CD14-positive monocyte (primary cell): ENCODE data around the gene RIPOR3. TPM values are rescaled to one million over a fixed set of nuclear protein-coding genes. Genes with fewer than 3 reads are reported as not detected.

Experiments used
- DNase-seq, 3 donors: peaks; one replicate each; pipeline ENCODE4 v3.0.0-alpha.2; 2011 to 2022
- H2AFZ ChIP-seq: 2 replicates; pipeline ENCODE4 v1.6.0; 2012; ENCODE audit warnings: mild to moderate bottlenecking, low read depth, low read length, inconsistent platforms; ENCODE audit not compliant: insufficient read depth, poor library complexity, severe bottlenecking
- H3K27ac ChIP-seq, 2 donors: 1 replicate in 1 of 2; 2 replicates in 1 of 2; pipeline ENCODE4 v1.5.1; 2012 to 2013; ENCODE audit warnings: low read length in 2 of 2, control low read depth in 1 of 2, inconsistent platforms in 1 of 2, low read depth in 1 of 2, mild to moderate bottlenecking in 1 of 2
- H3K27me3 ChIP-seq, 2 donors: one replicate each; pipeline versions ENCODE4 v1.6.0 to v1.6.1; 2011 to 2013; ENCODE audit warnings: low read length in 2 of 2; ENCODE audit not compliant: control insufficient read depth in 2 of 2, insufficient read depth in 2 of 2
- H3K36me3 ChIP-seq, 2 donors: replicated peaks in 1 of 2; 1 replicate in 1 of 2; 2 replicates in 1 of 2; pipeline versions ENCODE4 v1.5.1 to v1.6.1; 2012 to 2013; ENCODE audit warnings: low read length in 2 of 2, control low read depth in 1 of 2, inconsistent platforms in 1 of 2, mild to moderate bottlenecking in 1 of 2; ENCODE audit not compliant: insufficient read depth in 2 of 2, control insufficient read depth in 1 of 2
- H3K4me1 ChIP-seq, 2 donors: 1 replicate in 1 of 2; 2 replicates in 1 of 2; pipeline versions ENCODE4 v1.5.1 to v1.6.1; 2012 to 2013; ENCODE audit warnings: low read length in 2 of 2, control low read depth in 1 of 2, inconsistent platforms in 1 of 2, mild to moderate bottlenecking in 1 of 2, moderate library complexity in 1 of 2; ENCODE audit not compliant: insufficient read depth in 2 of 2, control insufficient read depth in 1 of 2
- H3K4me2 ChIP-seq: replicated peaks from 2 replicates; pipeline ENCODE3; 2012; ENCODE audit warnings: low read length, moderate library complexity, mild to moderate bottlenecking; ENCODE audit not compliant: poor library complexity, severe bottlenecking; ENCODE audit errors: extremely low read depth
- H3K4me3 ChIP-seq, 3 experiments: fragments of 200-600 bp in 1 of 3; sonication (generic) in 1 of 3; replicated peaks in 1 of 3; 1 replicate in 2 of 3; 2 replicates in 1 of 3; pipeline ENCODE4 v1.5.1; 2011 to 2013; ENCODE audit warnings: low read length in 3 of 3, mild to moderate bottlenecking in 3 of 3, control low read depth in 2 of 3, low read depth in 2 of 3, inconsistent platforms in 1 of 3, moderate library complexity in 1 of 3
- H3K79me2 ChIP-seq: 2 replicates; pipeline ENCODE4 v1.6.0; 2012; ENCODE audit warnings: mild to moderate bottlenecking, control low read depth, inconsistent platforms, low read length, moderate library complexity; ENCODE audit not compliant: insufficient read depth
- H3K9ac ChIP-seq: 2 replicates; pipeline ENCODE4 v1.6.0; 2017; ENCODE audit warnings: low read length, mild to moderate bottlenecking; ENCODE audit not compliant: insufficient read depth, poor library complexity, severe bottlenecking
- H3K9me3 ChIP-seq, 2 donors: replicated peaks in 1 of 2; 1 replicate in 1 of 2; 2 replicates in 1 of 2; pipeline versions ENCODE4 v1.5.1 to v1.6.1; 2012 to 2013; ENCODE audit warnings: low read length in 2 of 2, control low read depth in 1 of 2; ENCODE audit not compliant: control insufficient read depth in 1 of 2, insufficient read depth in 1 of 2
- H4K20me1 ChIP-seq: 2 replicates; pipeline ENCODE4 v1.6.0; 2012; ENCODE audit warnings: mild to moderate bottlenecking, low read length, control low read depth, moderate library complexity; ENCODE audit not compliant: insufficient read depth
- H3K27ac Mint-ChIP-seq, 7 donors: one replicate each; pipeline ENCODE4 v1.8.0; 2020; ENCODE audit warnings: mild to moderate bottlenecking in 7 of 7, mixed read lengths in 7 of 7, moderate library complexity in 6 of 7, inconsistent platforms in 2 of 7
- H3K27me3 Mint-ChIP-seq, 3 donors: one replicate each; pipeline ENCODE4 v1.8.0; 2021 to 2022; ENCODE audit warnings: low read depth in 3 of 3, mild to moderate bottlenecking in 3 of 3, mixed read lengths in 3 of 3, moderate library complexity in 3 of 3, inconsistent platforms in 1 of 3
- H3K36me3 Mint-ChIP-seq, 2 donors: one replicate each; pipeline ENCODE4 v1.8.0; 2020; ENCODE audit warnings: mixed read lengths in 2 of 2, inconsistent platforms in 1 of 2, mild to moderate bottlenecking in 1 of 2
- H3K4me1 Mint-ChIP-seq: one replicate; pipeline ENCODE4 v1.8.0; 2020; ENCODE audit warnings: mild to moderate bottlenecking, mixed read lengths
- H3K4me3 Mint-ChIP-seq, 2 donors: one replicate each; pipeline ENCODE4 v1.8.0; 2020; ENCODE audit warnings: mild to moderate bottlenecking in 2 of 2, mixed read lengths in 2 of 2, moderate library complexity in 1 of 2
- H3K9me3 Mint-ChIP-seq, 7 donors: one replicate each; pipeline ENCODE4 v1.8.0; 2020 to 2022; ENCODE audit warnings: mixed read lengths in 7 of 7, mild to moderate bottlenecking in 6 of 7, moderate library complexity in 6 of 7, inconsistent platforms in 2 of 7
- WGBS: methylation state at CpG from one replicate; pipeline ENCODE4 v1.1.5; 2013; ENCODE audit warnings: missing lambda C conversion rate; ENCODE audit not compliant: insufficient coverage; 5-methylcytosine and 5-hydroxymethylcytosine counted together
- intact Hi-C, 2 donors: fragments of 100-400 bp; cut with micrococcal nuclease; formaldehyde crosslinking; loops; one replicate each; pipeline versions ENCODE4 v1.15.0 to v1.15.1; 2023
- polyA plus RNA-seq, 3 donors: library from polyadenylated mRNA; depleted of rRNA in 1 of 3; unstranded in 2 of 3; stranded (reverse) in 1 of 3; fragments of 300-500 nt in 2 of 3; fragments of >200 nt in 1 of 3; fragmentation: Illumina TruSeq in 2 of 3; gene quantifications; 1 replicate in 2 of 3; 2 replicates in 1 of 3; pipeline ENCODE4 v1.2.3, GENCODE V29; 2012 to 2021
- TF ChIP-seq, protein P1 (sequence below): fragments of 200-600 bp; IDR thresholded peaks from one replicate; pipeline ENCODE4 v1.8.0; 2022; ENCODE audit warnings: antibody characterized with exemption, mild to moderate bottlenecking

Gene RIPOR3
- polyA plus RNA-seq, 3 donors, result not detected

DNA sequence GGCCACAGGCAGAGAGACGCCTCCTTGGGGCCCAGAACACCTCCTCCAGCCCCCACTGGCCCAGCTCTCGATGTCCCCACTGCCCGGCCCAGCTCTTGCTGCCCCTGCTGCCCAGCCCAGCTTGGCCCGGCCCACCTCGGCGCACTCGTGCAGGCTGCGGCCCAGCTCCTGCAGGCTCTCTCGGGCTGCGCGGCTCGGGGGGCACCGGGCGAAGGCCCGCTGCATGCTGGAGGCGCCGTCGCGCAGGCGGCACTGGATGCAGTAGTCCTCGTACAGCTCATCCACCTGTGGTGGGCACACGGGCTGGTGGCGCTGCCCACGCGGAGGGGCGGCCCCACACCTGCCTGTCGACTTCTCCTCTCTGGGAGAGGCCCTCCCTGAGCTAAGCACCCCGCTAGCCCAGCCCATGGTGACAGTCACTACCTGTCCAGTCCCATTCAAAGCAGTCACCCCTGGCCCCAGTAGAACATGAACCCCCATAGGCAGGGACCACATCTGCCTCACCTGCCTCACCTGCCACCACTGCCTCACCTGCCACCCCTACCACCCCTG lies 81.8 kb downstream of the RIPOR3 start:
- intact Hi-C loops, result no loop called here

GRCh38 chr20:50608750-50609104 lies 82.6 kb downstream of the RIPOR3 start:
- no peak overlapping the region for H2AFZ ChIP-seq
- no peaks in the 10 kb centered on the region for H4K20me1 ChIP-seq
- TF ChIP-seq, protein P1, sequence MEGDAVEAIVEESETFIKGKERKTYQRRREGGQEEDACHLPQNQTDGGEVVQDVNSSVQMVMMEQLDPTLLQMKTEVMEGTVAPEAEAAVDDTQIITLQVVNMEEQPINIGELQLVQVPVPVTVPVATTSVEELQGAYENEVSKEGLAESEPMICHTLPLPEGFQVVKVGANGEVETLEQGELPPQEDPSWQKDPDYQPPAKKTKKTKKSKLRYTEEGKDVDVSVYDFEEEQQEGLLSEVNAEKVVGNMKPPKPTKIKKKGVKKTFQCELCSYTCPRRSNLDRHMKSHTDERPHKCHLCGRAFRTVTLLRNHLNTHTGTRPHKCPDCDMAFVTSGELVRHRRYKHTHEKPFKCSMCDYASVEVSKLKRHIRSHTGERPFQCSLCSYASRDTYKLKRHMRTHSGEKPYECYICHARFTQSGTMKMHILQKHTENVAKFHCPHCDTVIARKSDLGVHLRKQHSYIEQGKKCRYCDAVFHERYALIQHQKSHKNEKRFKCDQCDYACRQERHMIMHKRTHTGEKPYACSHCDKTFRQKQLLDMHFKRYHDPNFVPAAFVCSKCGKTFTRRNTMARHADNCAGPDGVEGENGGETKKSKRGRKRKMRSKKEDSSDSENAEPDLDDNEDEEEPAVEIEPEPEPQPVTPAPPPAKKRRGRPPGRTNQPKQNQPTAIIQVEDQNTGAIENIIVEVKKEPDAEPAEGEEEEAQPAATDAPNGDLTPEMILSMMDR, result no peak
- H3K4me3 Mint-ChIP-seq, result no peak overlapping the region
- H3K27me3 Mint-ChIP-seq, result peaks cover 1 to 5% (median 1%) of the 10 kb centered on the region in 3 donors
- no peaks in the 10 kb centered on the region for H3K9me3 Mint-ChIP-seq
- no peak overlapping the region for H3K9ac ChIP-seq
- H3K36me3 ChIP-seq, result no peaks in the 10 kb centered on the region
- no peaks in the 10 kb centered on the region for H3K4me1 ChIP-seq
- 98% methylated on average over 7 of the region's 13 CpGs for WGBS
- H3K27ac Mint-ChIP-seq, result no peak overlapping the region
- H3K4me2 ChIP-seq, result no peak overlapping the region
- no peaks in the 10 kb centered on the region for H3K36me3 Mint-ChIP-seq
- intact Hi-C loops, result no loop called here
- DNase-seq, result no peak
- no peaks in the 10 kb centered on the region for H3K27me3 ChIP-seq
- no peaks in the 10 kb centered on the region for H3K79me2 ChIP-seq
- H3K9me3 ChIP-seq, result no peaks in the 10 kb centered on the region
- H3K4me1 Mint-ChIP-seq, result no peaks in the 10 kb centered on the region
- H3K27ac ChIP-seq, result no peak overlapping the region
- H3K4me3 ChIP-seq, result no peak overlapping the region

More for the DNA sequence above, 81.8 kb downstream of the RIPOR3 start:
- H3K9me3 ChIP-seq, result no peaks in the 10 kb centered on the region
- no peaks in the 10 kb centered on the region for H3K36me3 ChIP-seq
- H4K20me1 ChIP-seq, result no peaks in the 10 kb centered on the region
- no peak overlapping the region for H3K9ac ChIP-seq
- H3K4me2 ChIP-seq, result no peak overlapping the region
- peaks cover 1 to 4% (median 1%) of the 10 kb centered on the region in 3 donors for H3K27me3 Mint-ChIP-seq
- no peaks in the 10 kb centered on the region for H3K4me1 Mint-ChIP-seq
- no peaks in the 10 kb centered on the region for H3K27me3 ChIP-seq
- TF ChIP-seq, protein P1, result no peak
- no peak overlapping the region for H2AFZ ChIP-seq
- H3K36me3 Mint-ChIP-seq, result no peaks in the 10 kb centered on the region
- H3K4me3 Mint-ChIP-seq, result no peak overlapping the region
- no peak overlapping the region for H3K27ac ChIP-seq
- H3K4me1 ChIP-seq, result no peaks in the 10 kb centered on the region
- H3K9me3 Mint-ChIP-seq, result no peaks in the 10 kb centered on the region
- no peak overlapping the region for H3K4me3 ChIP-seq
- no peaks in the 10 kb centered on the region for H3K79me2 ChIP-seq
- no peak for DNase-seq
- WGBS, result 98% methylated on average over 28 of the region's 28 CpGs
- H3K27ac Mint-ChIP-seq, result no peak overlapping the region
